RWPE1 (cell line): ENCODE measurements around the gene TTC38.

ENCODE experiments used
- CTCF ChIA-PET: fragments of 350-600 bp; sonication (Branson Sonifier 250); formaldehyde crosslinking; extraction: SDS; loops from one replicate; lab custom pipeline; 2021; lab: Yijun Ruan, JAX
- POLR2A ChIA-PET: fragments of 400-600 bp; formaldehyde crosslinking; extraction: SDS; loops from one replicate; lab custom pipeline; 2020; ENCODE audit warnings: antibody characterized with exemption; ENCODE audit not compliant: low non-redundant PET; lab: Yijun Ruan, JAX
- DNase-seq: peaks from one replicate; pipeline ENCODE4 v3.0.0; 2012; ENCODE audit warnings: low spot score
- H3K27ac ChIP-seq: fragments of 450-650 bp; 2 replicates; pipeline ENCODE4 v1.5.1; 2017
- CTCF ChIP-seq: fragments of 450-650 bp; conservative IDR thresholded peaks from 2 replicates; pipeline ENCODE4 v1.5.1; 2017; ENCODE audit warnings: low read depth, mild to moderate bottlenecking

TTC38 gene

DNA sequence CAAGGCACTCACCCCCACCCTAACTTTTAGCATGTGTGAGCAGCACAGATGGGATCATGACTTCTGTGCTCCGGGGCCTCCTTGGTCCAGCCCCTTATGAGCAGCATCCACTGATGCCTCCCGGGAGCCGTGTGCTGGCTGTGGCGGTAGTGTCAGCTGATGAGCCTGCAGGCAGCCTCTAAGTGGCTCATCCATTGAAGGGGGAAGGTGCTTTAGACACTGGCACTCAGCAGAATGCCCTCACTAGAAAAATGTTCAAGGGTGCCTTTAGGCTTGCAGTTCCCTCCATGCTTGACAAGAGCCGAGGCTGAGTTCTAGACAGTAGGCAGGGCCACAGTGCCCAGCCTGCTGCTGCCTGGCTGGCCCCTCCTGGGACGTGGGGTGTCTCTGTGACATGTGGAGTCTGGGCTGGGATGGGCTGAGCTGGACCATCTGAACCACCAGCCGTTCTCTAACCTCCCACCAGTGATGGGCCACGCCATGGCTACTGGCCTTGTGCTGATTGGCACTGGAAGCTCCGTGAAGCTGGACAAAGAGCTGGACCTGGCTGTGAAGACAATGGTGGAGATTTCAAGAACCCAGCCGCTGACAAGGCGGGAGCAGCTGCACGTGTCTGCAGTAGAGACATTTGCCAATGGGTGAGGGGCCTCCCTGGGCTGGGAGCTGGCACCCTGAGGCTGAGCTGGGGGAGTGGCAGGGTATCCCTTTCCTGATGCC, 5.8 kb downstream of the TTC38 start:
- no peak overlapping the region for H3K27ac ChIP-seq
- no peak for TF ChIP-seq CTCF
- CTCF ChIA-PET, result no interaction called here
- POLR2A ChIA-PET, result no interaction called here
- no peak for DNase-seq

GRCh38 chr22:46274381-46274780, 6.6 kb downstream of the TTC38 start:
- DNase-seq, result no peak
- TF ChIP-seq CTCF, result no peak
- ChIA-PET CTCF (no interaction called here), POLR2A (no interaction called here)
- no peak overlapping the region for H3K27ac ChIP-seq

DNA sequence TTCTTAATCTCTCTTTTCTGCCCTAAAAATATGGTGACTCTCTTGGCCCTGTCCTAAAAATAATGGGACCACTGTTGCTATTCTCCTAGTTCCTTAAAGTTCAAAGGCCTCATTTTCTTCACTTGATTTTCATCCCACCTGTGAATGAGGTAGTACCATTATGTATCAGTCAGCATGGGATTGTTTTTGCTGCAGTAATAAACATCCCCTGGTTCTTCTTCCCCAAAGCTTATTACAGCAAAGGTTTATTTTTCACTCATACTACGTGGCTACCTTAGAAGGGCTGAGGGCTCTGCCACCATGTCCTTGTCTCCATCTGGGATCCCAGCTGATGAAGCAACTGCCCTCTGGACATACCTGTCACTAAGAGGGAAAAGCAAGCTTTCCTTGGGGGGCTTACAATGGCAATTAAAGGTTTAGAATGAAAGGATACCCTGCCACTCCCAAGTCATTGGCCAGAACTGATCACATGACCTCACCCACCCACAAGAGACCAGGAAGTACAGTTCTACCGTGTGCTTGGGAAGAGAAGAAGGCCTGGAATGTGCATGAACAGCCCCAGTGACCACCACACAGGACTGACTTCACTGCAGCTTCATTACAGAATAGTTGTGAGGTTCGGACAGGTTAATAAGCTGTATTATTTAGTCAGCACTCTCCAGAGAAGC, 7.8 kb downstream of the TTC38 start:
- ChIA-PET CTCF (no interaction called here), POLR2A (no interaction called here)
- DNase-seq, result no peak
- no peak overlapping the region for H3K27ac ChIP-seq
- TF ChIP-seq CTCF, result no peak

DNA sequence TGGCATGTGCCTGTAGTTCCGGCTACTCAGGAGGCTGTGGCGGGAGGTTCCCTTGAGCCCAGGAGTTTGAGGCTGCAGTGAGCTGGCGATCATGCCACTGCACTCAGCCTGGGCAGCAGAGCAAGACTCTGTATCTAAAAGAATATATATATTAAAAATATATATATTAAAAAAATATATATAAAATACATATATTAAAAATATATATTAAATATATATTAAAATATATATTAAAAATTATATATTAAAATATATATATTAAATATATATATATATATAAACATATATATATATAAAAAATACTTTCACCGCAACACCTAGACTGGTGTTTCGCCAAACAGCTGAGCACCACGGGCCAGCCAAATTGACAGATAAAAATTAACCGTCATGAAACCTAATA, 8.8 kb downstream of the TTC38 start:
- POLR2A ChIA-PET, result no interaction called here

GRCh38 chr22:46278656-46279645, 11.1 kb downstream of the TTC38 start:
- TF ChIP-seq CTCF, result no peak
- POLR2A ChIA-PET, result no interaction called here
- CTCF ChIA-PET, result no interaction called here
- no peak for DNase-seq
- H3K27ac ChIP-seq, result no peak overlapping the region

More for the DNA sequence above, 8.8 kb downstream of the TTC38 start:
- no peak for TF ChIP-seq CTCF
- CTCF ChIA-PET, result no interaction called here
- no peak for DNase-seq
- no peak overlapping the region for H3K27ac ChIP-seq
